Natural killer cell (primary cell): ENCODE data around the gene GOLPH3L. TPM values are rescaled to one million over a fixed set of nuclear protein-coding genes. Genes with fewer than 3 reads are reported as not detected.

Experiments
- ATAC-seq, 3 donors: fragments of 150-1000 bp in 2 of 3; fragments of 200-7000 bp in 1 of 3; cut with Tn5 transposase; 1 replicate in 1 of 3; 2 replicates in 2 of 3; pipeline ENCODE4 v1.10.0; 2021; ENCODE audit warnings: mild to moderate bottlenecking in 2 of 3, moderate library complexity in 2 of 3
- DNase-seq, 2 donors: peaks; one replicate each; pipeline versions ENCODE4 v3.0.0 to v3.0.0-alpha.2; 2013 to 2021; ENCODE audit warnings: mixed read lengths in 1 of 2
- H3K27ac ChIP-seq: one replicate; pipeline ENCODE4 v1.5.1; 2013; ENCODE audit warnings: mild to moderate bottlenecking, low read length
- H3K27me3 ChIP-seq: one replicate; pipeline ENCODE4 v1.6.1; 2013; ENCODE audit warnings: low read length; ENCODE audit not compliant: control insufficient read depth, insufficient read depth
- H3K36me3 ChIP-seq: one replicate; pipeline ENCODE4 v1.6.1; 2013; ENCODE audit warnings: low read length; ENCODE audit not compliant: control insufficient read depth, insufficient read depth
- H3K4me1 ChIP-seq: one replicate; pipeline ENCODE4 v1.6.1; 2013; ENCODE audit warnings: low read length; ENCODE audit not compliant: control insufficient read depth, insufficient read depth
- H3K4me3 ChIP-seq: one replicate; pipeline ENCODE4 v1.5.1; 2013; ENCODE audit warnings: low read length
- H3K9me3 ChIP-seq: one replicate; pipeline ENCODE4 v1.6.1; 2013; ENCODE audit warnings: low read length; ENCODE audit not compliant: control insufficient read depth, insufficient read depth
- H3K27ac Mint-ChIP-seq, 2 donors: one replicate each; pipeline ENCODE4 v1.8.0; 2022; ENCODE audit warnings: mild to moderate bottlenecking in 2 of 2, mixed read lengths in 2 of 2, moderate library complexity in 1 of 2
- H3K27me3 Mint-ChIP-seq, 2 donors: one replicate each; pipeline ENCODE4 v1.8.0; 2022; ENCODE audit warnings: low read depth in 2 of 2, mixed read lengths in 2 of 2
- H3K36me3 Mint-ChIP-seq: one replicate; pipeline ENCODE4 v1.8.0; 2022; ENCODE audit warnings: mixed read lengths
- H3K4me1 Mint-ChIP-seq, 2 donors: one replicate each; pipeline ENCODE4 v1.8.0; 2022; ENCODE audit warnings: mixed read lengths in 2 of 2
- H3K4me3 Mint-ChIP-seq: one replicate; pipeline ENCODE4 v1.8.0; 2022; ENCODE audit warnings: mild to moderate bottlenecking, moderate library complexity, mixed read lengths
- H3K9me3 Mint-ChIP-seq, 2 donors: one replicate each; pipeline ENCODE4 v1.8.0; 2022; ENCODE audit warnings: mixed read lengths in 2 of 2
- WGBS: methylation state at CpG from one replicate; pipeline ENCODE4 v1.1.7; 2013; ENCODE audit warnings: missing lambda C conversion rate; ENCODE audit not compliant: insufficient coverage; 5-methylcytosine and 5-hydroxymethylcytosine counted together
- intact Hi-C: fragments of 100-400 bp; cut with micrococcal nuclease; formaldehyde crosslinking; loops from one replicate; pipeline ENCODE4 v1.14.2; 2022
- total RNA-seq, 4 donors: library from RNA; stranded (reverse); fragments of 120-200 nt in 1 of 4; gene quantifications; one replicate each; pipeline versions ENCODE4 v1.2.3 to v1.2.4, GENCODE V29; 2013 to 2022
- TF ChIP-seq, protein P1 (sequence below): fragments of 200-600 bp; IDR thresholded peaks from one replicate; pipeline ENCODE4 v1.8.0; 2022; ENCODE audit warnings: antibody characterized with exemption

Gene GOLPH3L
- total RNA-seq: 10 to 100 TPM in 2 of 3 donors, 1 to 10 TPM in 1; 6.2 to 13.6 (median 10.3) TPM
- total RNA-seq (2013): 16.4 TPM

DNA sequence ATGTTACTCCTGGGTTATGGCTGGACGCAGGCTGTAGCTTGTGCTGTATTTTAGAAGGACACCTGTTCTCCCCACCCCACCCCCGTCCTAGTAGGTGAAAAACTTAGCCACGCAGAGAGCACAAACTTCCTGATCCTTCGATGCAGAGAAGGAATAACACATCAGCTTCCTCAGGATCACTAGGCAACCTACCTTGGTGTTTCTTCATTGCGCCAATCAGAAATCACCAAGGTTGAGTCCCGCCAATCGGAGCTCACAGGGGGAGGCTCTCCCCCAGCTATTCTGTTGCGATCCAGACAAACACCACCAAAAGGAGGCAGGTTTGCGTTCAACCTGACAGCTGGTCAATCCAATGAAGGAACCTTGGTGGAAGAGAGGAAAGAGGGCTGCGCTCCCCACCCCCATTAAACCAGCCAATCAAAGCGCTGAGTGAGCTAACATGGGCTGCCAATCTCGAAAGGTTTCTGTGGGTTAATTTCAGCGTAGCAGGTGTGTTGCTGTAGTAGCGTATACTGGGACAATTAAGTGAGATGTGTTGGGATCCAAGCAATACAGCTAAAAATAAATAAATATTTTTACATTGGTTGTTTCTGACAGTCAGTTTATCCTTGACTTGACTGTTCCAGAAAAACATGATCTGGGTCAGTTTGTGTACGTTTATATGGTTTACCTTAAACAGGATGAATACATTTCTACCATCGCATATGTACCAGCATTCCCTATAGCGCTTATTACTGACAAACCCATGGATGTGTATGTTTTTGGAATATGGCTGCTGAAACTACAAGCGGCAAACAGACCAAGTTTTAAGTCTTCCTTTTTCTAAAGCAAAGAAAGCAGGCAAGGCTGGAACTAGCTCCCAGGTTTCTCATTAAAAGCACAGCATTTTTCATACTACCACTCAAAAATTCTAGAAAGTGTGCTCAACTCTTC, at the start of gene GOLPH3L:
Gene GOLPH3L (minus strand): TSS at position 160 of the 933 bp plus-strand sequence. CDS start 2,316 bp downstream, outside the sequence.
- peaks cover 0 to 4% of the 10 kb centered on the region in 2 donors for H3K27me3 Mint-ChIP-seq

DNA sequence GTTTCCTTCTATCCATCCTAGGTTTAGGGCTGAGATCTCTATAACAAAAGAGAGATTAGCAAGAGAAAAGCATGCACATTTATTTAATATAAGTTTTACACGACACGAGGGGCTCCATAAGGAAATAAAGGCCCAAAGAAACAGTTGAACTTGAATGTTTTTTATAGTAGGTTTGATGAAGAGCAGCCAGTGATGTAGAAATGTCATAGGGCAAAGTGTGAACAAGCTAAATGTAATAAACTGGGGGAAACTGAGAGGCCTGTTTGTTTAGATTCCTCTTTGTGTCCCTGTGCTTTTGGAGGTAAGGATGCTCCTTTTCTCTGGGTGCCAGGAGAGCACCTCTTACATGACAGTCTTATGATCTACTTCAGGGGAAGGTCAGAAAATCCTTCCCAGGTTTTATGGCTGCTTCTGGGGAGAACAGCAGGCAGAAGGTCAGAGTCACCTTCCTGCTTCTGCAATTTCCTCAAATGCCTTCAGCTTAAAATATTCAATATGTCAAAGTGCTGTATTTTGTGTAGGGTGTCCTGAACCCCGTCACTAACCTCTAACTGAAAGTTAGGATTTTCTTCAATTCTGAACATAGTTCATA, 33.3 kb upstream of the GOLPH3L start:
- intact Hi-C loops: no loop called here
- Mint-ChIP-seq H3K4me1 (no peaks in the 10 kb centered on the region), H3K36me3 (no peaks in the 10 kb centered on the region), H3K9me3 (no peaks in the 10 kb centered on the region), H3K27ac (peak overlapping the region; percentile 34 to 64), H3K4me3 (no peak overlapping the region), H3K27me3 (no peaks in the 10 kb centered on the region)
- ATAC-seq: no peak
- no peak for DNase-seq
- Histone ChIP-seq H3K27me3 (no peaks in the 10 kb centered on the region), H3K27ac (no peak overlapping the region), H3K36me3 (peaks cover 20% of the 10 kb centered on the region), H3K4me3 (no peak overlapping the region), H3K9me3 (no peaks in the 10 kb centered on the region), H3K4me1 (no peaks in the 10 kb centered on the region)
- 86% methylated on average over 3 of the region's 3 CpGs for WGBS
- TF ChIP-seq, protein P1, sequence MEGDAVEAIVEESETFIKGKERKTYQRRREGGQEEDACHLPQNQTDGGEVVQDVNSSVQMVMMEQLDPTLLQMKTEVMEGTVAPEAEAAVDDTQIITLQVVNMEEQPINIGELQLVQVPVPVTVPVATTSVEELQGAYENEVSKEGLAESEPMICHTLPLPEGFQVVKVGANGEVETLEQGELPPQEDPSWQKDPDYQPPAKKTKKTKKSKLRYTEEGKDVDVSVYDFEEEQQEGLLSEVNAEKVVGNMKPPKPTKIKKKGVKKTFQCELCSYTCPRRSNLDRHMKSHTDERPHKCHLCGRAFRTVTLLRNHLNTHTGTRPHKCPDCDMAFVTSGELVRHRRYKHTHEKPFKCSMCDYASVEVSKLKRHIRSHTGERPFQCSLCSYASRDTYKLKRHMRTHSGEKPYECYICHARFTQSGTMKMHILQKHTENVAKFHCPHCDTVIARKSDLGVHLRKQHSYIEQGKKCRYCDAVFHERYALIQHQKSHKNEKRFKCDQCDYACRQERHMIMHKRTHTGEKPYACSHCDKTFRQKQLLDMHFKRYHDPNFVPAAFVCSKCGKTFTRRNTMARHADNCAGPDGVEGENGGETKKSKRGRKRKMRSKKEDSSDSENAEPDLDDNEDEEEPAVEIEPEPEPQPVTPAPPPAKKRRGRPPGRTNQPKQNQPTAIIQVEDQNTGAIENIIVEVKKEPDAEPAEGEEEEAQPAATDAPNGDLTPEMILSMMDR: no peak

More for the DNA sequence above, at the start of gene GOLPH3L:
- H3K4me1 ChIP-seq: no peaks in the 10 kb centered on the region
- 1% methylated on average over 13 of the region's 18 CpGs for WGBS
- H3K4me3 ChIP-seq: peak within 1 kb of the TSS; percentile 75
- peak within 1 kb of the TSS; percentile 69 for H3K27ac ChIP-seq
- Mint-ChIP-seq H3K9me3 (no peaks in the 10 kb centered on the region), H3K4me3 (peak within 1 kb of the TSS; percentile 94), H3K27ac (peak within 1 kb of the TSS; percentile 66 to 80), H3K4me1 (peaks cover 13 to 19% of the 10 kb centered on the region in 2 donors), H3K36me3 (peaks cover 5% of the 10 kb centered on the region)
- peak; percentile 74 to 96 for DNase-seq
- ATAC-seq: peak; percentile 98 to 100 (median 99)
- H3K9me3 ChIP-seq: no peaks in the 10 kb centered on the region
- H3K36me3 ChIP-seq: peaks cover 19% of the 10 kb centered on the region
- TF ChIP-seq, protein P1: no peak
- intact Hi-C loops: loop anchor here (5.0 kb wide), 1 partner anchor 135 kb away; no protein-coding TSS in a partner anchor
- no peaks in the 10 kb centered on the region for H3K27me3 ChIP-seq

DNA sequence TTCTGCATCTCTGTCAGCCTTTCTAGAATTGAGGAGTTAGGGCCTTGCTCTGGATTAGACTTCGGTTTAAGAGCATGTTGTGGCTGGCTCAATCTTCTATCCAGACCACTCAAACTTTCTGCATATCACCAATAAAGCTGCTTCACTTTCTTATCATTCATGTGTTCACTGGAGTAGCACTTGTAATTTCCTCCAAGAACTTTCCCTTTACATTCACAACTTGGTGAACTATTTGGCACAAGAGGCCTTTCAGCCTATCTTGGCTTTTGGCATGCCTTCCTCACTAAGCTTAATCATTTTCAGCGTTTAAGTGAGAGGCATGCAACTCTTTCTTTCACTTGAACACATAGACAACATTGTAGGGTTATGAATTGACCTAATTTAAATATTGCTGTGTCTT, 27.4 kb upstream of the GOLPH3L start:
- Mint-ChIP-seq H3K27me3 (no peaks in the 10 kb centered on the region), H3K36me3 (no peaks in the 10 kb centered on the region), H3K4me1 (no peaks in the 10 kb centered on the region), H3K4me3 (no peak overlapping the region), H3K27ac (no peak overlapping the region), H3K9me3 (no peaks in the 10 kb centered on the region)
- ATAC-seq (no peak), DNase-seq (no peak)
- Histone ChIP-seq H3K9me3 (no peaks in the 10 kb centered on the region), H3K27me3 (no peaks in the 10 kb centered on the region), H3K36me3 (no peaks in the 10 kb centered on the region), H3K27ac (no peak overlapping the region), H3K4me3 (no peak overlapping the region), H3K4me1 (no peaks in the 10 kb centered on the region)
- TF ChIP-seq, protein P1: no peak
- intact Hi-C loops: no loop called here
- 97% methylated on average over 2 of the region's 2 CpGs for WGBS
